ENCODE data around the gene ISG20L2.

- no peak for TF ChIP-seq ZNF274 (IDR thresholded peaks at IDR 0.05; ENCODE audit: low read depth, low read length)
- no peak for TF ChIP-seq YY1 (IDR thresholded peaks at IDR 0.05; ENCODE audit: insufficient read depth, insufficient read length)
- TF ChIP-seq SUZ12 (IDR thresholded peaks at IDR 0.05; ENCODE audit: extremely low read depth, insufficient read depth, insufficient read length) = no peak
These were observed 21.7 kb downstream of the ISG20L2 start for GRCh38 chr1:156706657-156707416.
